Karpas-422 (cell line): ENCODE results near the gene KCNIP4. TPM values are rescaled to one million over a fixed set of nuclear protein-coding genes. Genes with fewer than 3 reads are reported as not detected.

Source experiments
- DNase-seq: peaks from one replicate; pipeline ENCODE4 v3.0.0-alpha.2; 2015
- H2AFZ ChIP-seq: fragments of 200-600 bp; sonication (generic); 2 replicates; pipeline ENCODE4 v1.6.1; 2014; ENCODE audit warnings: antibody characterized with exemption, low read length, mixed read lengths
- H3K27ac ChIP-seq: fragments of 200-600 bp; sonication (generic); 2 replicates; pipeline ENCODE4 v1.5.1; 2014; ENCODE audit warnings: mild to moderate bottlenecking, low read length, moderate library complexity
- H3K27me3 ChIP-seq: fragments of 200-600 bp; sonication (generic); 2 replicates; pipeline ENCODE4 v1.6.1; 2014; ENCODE audit warnings: low read length, mixed read lengths
- H3K36me3 ChIP-seq: fragments of 200-600 bp; sonication (generic); 2 replicates; pipeline ENCODE4 v1.6.1; 2014; ENCODE audit warnings: low read length, mixed read lengths; ENCODE audit not compliant: insufficient read depth
- H3K4me1 ChIP-seq: fragments of 200-600 bp; sonication (generic); 2 replicates; pipeline ENCODE4 v1.6.1; 2014; ENCODE audit warnings: mild to moderate bottlenecking, low read length, mixed read lengths
- H3K4me2 ChIP-seq: fragments of 200-600 bp; sonication (generic); 2 replicates; pipeline ENCODE4 v1.6.1; 2014; ENCODE audit warnings: low read length, low read depth, mild to moderate bottlenecking; ENCODE audit not compliant: poor library complexity, severe bottlenecking
- H3K4me3 ChIP-seq: fragments of 200-600 bp; sonication (generic); 2 replicates; pipeline ENCODE4 v1.5.1; 2014; ENCODE audit warnings: mild to moderate bottlenecking, antibody characterized with exemption, low read length, mixed read lengths
- H3K79me2 ChIP-seq: fragments of 200-600 bp; sonication (generic); 2 replicates; pipeline ENCODE4 v1.6.1; 2014; ENCODE audit warnings: mild to moderate bottlenecking, low read length, mixed read lengths
- H3K9ac ChIP-seq: fragments of 200-600 bp; sonication (generic); 2 replicates; pipeline ENCODE4 v1.6.0; 2014; ENCODE audit warnings: low read length
- H3K9me2 ChIP-seq: fragments of 200-600 bp; sonication (generic), shearing (Covaris generic); replicated peaks from 2 replicates; pipeline ENCODE4 v1.6.0; 2014; ENCODE audit warnings: mild to moderate bottlenecking, low read length, moderate library complexity; ENCODE audit not compliant: insufficient read depth
- H3K9me3 ChIP-seq: fragments of 300-700, 200-600 bp; sonication (generic); 2 replicates; pipeline ENCODE4 v1.6.1; 2014; ENCODE audit warnings: low read length, mixed read lengths
- H4K20me1 ChIP-seq: fragments of 200-600 bp; sonication (generic); 2 replicates; pipeline ENCODE4 v1.6.1; 2014; ENCODE audit warnings: mild to moderate bottlenecking, antibody characterized with exemption, low read length, low read depth; ENCODE audit not compliant: insufficient read depth
- total RNA-seq: library from RNA; depleted of rRNA; stranded (reverse); fragments of >200 nt; shearing (Covaris generic); gene quantifications from 2 replicates; pipeline ENCODE4 v1.2.3, GENCODE V29; 2014; ENCODE audit warnings: low replicate concordance

KCNIP4 gene
- total RNA-seq, 1 experiment from 2014 or later = not detected

DNA sequence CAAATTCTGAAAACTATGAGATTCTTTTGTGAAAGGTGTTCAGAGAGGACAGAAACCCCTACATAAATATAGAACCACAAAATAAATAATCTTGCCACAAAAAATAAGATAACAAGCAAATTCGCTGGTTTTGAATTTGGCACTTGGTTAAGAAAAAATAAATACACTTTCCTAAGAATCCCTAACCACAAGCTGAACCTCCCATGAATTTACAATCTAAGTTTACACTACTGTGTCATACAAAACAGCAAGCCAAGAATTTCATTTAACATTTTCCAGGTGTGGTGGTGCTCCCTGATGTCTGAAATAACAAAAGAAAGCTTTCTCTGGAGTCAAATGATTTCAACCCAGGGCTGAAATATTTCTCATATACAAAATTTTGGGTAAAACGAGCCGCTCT is 121.0 kb downstream of the KCNIP4 start:
- no peaks in the 10 kb centered on the region for H3K4me1 ChIP-seq
- H3K4me3 ChIP-seq = no peak overlapping the region
- peaks cover 30% of the 10 kb centered on the region for H3K9me3 ChIP-seq
- H3K36me3 ChIP-seq = no peaks in the 10 kb centered on the region
- H2AFZ ChIP-seq = no peak overlapping the region
- no peak overlapping the region for H3K4me2 ChIP-seq
- no peak overlapping the region for H3K27ac ChIP-seq
- no peaks in the 10 kb centered on the region for H3K9me2 ChIP-seq
- no peak overlapping the region for H3K9ac ChIP-seq
- H4K20me1 ChIP-seq = no peaks in the 10 kb centered on the region
- no peaks in the 10 kb centered on the region for H3K27me3 ChIP-seq
- no peak for DNase-seq
- H3K79me2 ChIP-seq = no peaks in the 10 kb centered on the region

DNA sequence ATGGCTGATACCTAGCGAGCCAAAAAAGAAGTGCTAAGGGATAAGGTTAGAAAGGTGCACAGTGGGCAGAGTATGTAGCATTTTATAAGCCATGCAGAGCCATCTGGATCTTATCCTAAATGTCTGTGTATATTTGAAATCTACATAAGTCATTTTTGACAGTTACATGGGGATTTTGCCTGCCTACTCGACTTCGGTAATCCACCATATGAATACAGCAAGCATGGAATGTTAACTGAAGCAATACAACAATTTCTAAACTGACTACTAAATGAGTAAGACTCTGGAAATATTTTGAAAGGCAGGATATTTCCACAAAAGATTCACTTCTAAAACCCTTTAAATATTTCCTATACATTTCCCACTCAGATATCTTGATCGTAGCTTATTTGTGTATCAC is 122.5 kb downstream of the KCNIP4 start:
- H3K9ac ChIP-seq = no peak overlapping the region
- DNase-seq = no peak
- no peaks in the 10 kb centered on the region for H3K79me2 ChIP-seq
- no peak overlapping the region for H2AFZ ChIP-seq
- H3K36me3 ChIP-seq = no peaks in the 10 kb centered on the region
- no peak overlapping the region for H3K4me3 ChIP-seq
- no peaks in the 10 kb centered on the region for H3K27me3 ChIP-seq
- no peak overlapping the region for H3K4me2 ChIP-seq
- H3K9me3 ChIP-seq = peaks cover 28% of the 10 kb centered on the region
- no peaks in the 10 kb centered on the region for H4K20me1 ChIP-seq
- H3K9me2 ChIP-seq = no peaks in the 10 kb centered on the region
- H3K4me1 ChIP-seq = no peaks in the 10 kb centered on the region
- no peak overlapping the region for H3K27ac ChIP-seq

DNA sequence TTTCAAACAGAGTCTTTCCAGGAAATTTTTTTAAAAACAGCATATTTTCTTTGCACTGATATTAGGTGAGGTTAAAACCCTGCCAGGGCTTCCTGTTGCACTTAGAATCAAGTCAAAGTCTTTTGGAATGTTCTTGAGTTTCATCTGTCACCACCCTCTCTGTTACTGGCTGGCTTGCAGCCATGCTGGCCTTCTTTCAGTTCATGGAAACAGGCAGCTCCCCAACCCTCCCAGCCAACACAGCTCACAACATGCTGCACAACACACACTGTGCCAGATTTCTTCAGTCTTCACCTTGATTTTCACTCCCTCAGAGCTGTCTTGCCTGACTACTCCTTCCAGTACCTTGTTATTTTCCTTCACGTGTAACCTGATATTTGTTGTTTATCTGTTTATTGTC is 129.5 kb downstream of the KCNIP4 start:
- no peak for DNase-seq
- H3K4me1 ChIP-seq = no peaks in the 10 kb centered on the region
- H3K27ac ChIP-seq = no peak overlapping the region
- H3K4me2 ChIP-seq = no peak overlapping the region
- no peak overlapping the region for H3K9ac ChIP-seq
- H3K27me3 ChIP-seq = no peaks in the 10 kb centered on the region
- no peaks in the 10 kb centered on the region for H3K79me2 ChIP-seq
- no peak overlapping the region for H2AFZ ChIP-seq
- H4K20me1 ChIP-seq = no peaks in the 10 kb centered on the region
- peaks cover 25% of the 10 kb centered on the region for H3K9me3 ChIP-seq
- H3K36me3 ChIP-seq = no peaks in the 10 kb centered on the region
- no peaks in the 10 kb centered on the region for H3K9me2 ChIP-seq
- no peak overlapping the region for H3K4me3 ChIP-seq

DNA sequence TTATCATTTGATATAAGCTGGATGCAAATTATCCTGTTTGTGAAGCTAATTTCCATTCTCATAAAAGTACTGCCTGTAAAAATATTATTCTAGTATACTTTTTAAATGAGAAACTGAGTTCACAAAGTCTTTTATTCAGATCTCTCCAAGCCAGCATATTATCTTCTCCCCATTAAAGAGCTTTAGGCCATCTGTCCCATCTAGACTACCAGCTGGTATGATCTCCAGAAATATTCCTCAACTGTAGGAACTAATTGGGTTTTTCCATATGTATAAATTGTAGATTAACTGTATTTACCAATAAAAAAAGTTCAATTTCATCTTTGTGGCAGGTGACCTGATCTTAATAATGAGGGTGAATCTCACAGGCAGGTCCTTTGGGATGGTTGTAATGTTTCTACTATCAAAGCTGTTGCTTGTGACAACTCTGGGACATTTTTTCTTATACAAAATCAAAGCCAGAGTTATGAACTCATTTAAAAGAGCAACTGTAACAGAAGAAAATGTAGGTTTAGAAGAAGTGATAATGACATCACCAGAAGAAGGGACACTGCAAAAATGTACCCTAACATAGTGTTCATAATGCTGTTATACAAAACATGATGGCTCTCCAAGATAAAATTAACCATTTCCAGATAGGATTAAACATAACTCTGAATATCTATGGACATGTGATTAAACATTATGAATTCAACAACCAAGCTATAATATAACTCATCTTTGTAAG is 132.8 kb downstream of the KCNIP4 start:
- no peaks in the 10 kb centered on the region for H3K36me3 ChIP-seq
- H3K79me2 ChIP-seq = no peaks in the 10 kb centered on the region
- no peaks in the 10 kb centered on the region for H4K20me1 ChIP-seq
- H3K4me2 ChIP-seq = no peak overlapping the region
- no peak overlapping the region for H2AFZ ChIP-seq
- H3K9me3 ChIP-seq = peaks cover 22% of the 10 kb centered on the region
- no peaks in the 10 kb centered on the region for H3K9me2 ChIP-seq
- no peak overlapping the region for H3K9ac ChIP-seq
- DNase-seq = no peak
- no peak overlapping the region for H3K4me3 ChIP-seq
- no peaks in the 10 kb centered on the region for H3K4me1 ChIP-seq
- no peaks in the 10 kb centered on the region for H3K27me3 ChIP-seq
- no peak overlapping the region for H3K27ac ChIP-seq

DNA sequence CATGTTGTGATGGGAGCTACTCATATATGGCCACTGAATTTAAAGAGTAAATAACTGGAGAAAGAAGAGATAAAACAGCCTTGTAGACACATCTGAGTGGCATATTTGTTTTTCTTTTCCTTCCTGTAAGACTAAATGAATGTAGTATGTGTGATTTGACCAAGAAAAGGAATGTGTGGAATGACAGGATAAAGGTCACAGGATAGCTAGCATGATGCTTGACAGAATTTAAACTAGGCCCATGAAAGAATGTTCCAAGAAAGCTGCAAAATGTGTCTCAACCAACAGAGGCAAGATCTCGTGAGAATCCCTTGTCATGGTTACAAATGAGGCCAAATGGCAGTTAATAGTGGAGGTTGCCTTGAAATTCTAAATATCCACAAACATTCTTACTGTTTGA is 137.0 kb downstream of the KCNIP4 start:
- H3K9me3 ChIP-seq = peaks cover 15% of the 10 kb centered on the region; the same call in 1 of the 2 replicates
- no peak overlapping the region for H2AFZ ChIP-seq
- H3K36me3 ChIP-seq = no peaks in the 10 kb centered on the region
- H3K79me2 ChIP-seq = no peaks in the 10 kb centered on the region
- H3K27ac ChIP-seq = no peak overlapping the region
- no peaks in the 10 kb centered on the region for H4K20me1 ChIP-seq
- H3K9me2 ChIP-seq = no peaks in the 10 kb centered on the region
- H3K4me3 ChIP-seq = no peak overlapping the region
- no peak overlapping the region for H3K4me2 ChIP-seq
- no peak overlapping the region for H3K9ac ChIP-seq
- no peaks in the 10 kb centered on the region for H3K4me1 ChIP-seq
- no peaks in the 10 kb centered on the region for H3K27me3 ChIP-seq
- DNase-seq = no peak

DNA sequence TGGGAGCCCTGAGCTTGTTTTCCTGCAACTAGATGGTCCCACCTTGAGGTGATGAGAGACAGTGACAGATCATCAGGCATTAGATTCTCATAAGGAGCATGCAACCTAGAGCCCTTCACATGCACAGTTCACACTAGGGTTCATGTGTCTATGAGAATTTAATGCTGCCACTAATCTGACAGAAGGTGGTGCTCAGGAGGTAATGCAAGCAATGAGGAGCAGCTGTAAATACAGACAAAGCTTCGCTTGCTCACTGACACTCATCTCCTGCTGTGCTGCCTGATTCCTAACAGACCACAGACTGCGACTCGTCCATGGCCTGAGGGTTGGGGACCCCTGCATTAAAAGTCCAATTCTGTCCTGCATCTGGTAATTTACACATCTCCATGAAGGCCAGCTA is 141.6 kb downstream of the KCNIP4 start:
- H3K36me3 ChIP-seq = no peaks in the 10 kb centered on the region
- H3K27me3 ChIP-seq = no peaks in the 10 kb centered on the region
- H3K79me2 ChIP-seq = no peaks in the 10 kb centered on the region
- H3K9me2 ChIP-seq = no peaks in the 10 kb centered on the region
- H2AFZ ChIP-seq = no peak overlapping the region
- no peak overlapping the region for H3K9ac ChIP-seq
- no peak overlapping the region for H3K4me2 ChIP-seq
- H3K27ac ChIP-seq = no peak overlapping the region
- H4K20me1 ChIP-seq = no peaks in the 10 kb centered on the region
- H3K4me1 ChIP-seq = no peaks in the 10 kb centered on the region
- no peak for DNase-seq
- H3K4me3 ChIP-seq = no peak overlapping the region
- peaks cover 10% of the 10 kb centered on the region; the same call in 1 of the 2 replicates for H3K9me3 ChIP-seq

DNA sequence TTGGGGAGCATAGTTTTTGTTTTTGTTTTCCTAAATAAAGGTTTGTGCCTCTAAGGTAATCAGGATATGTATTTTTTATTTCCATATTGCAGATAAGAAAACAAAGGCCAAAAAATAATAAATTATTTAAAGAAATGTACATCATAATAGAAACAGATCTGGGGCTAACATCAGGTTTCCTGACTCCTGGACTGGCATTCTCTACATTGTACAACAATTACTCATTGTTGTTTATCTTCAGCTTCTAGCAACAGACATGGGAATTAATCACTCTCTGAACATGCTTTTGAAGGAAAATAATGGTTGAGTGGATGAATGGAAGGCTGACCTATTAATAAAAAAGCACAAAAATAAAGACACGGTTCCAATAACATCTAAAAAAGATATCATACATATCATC is 146.2 kb downstream of the KCNIP4 start:
- DNase-seq = no peak
- no peak overlapping the region for H3K9ac ChIP-seq

DNA sequence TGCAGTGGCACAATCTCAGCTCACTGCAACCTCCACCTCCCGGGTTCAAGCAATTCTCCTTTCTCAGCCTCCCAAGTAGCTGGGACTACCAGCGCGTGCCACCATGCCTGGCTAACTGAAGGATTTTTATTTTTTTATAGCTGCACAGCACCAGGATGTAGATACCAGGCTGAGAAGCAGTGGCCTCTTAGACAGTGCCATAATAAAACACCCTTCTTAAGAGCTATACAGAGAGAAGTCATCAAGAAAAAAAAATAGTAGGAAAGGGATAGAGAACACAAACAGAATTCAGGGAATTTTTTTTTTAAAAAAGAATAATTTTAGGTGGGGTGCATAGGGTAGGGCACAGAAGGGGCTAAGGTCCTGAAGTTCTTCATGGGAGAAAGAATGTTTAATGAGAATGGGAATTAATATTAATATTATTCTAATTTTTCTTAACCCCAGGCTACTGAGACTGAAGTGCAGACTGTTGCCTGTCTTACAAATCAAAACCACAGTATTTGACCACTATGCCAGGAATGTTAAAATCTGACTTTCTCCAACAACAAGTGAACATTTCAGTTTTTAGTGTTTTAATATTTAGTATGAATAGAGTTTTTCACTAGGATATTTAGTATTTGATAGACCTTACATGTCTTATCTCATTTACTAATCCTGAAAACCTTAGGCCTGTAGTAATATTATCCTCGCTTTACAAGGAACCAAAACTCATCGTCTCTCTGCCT is 146.7 kb downstream of the KCNIP4 start:
- H3K4me2 ChIP-seq = no peak overlapping the region
- no peak overlapping the region for H3K27ac ChIP-seq
- no peaks in the 10 kb centered on the region for H3K36me3 ChIP-seq
- no peaks in the 10 kb centered on the region for H3K4me1 ChIP-seq
- H3K4me3 ChIP-seq = no peak overlapping the region
- no peak overlapping the region for H3K9ac ChIP-seq
- no peaks in the 10 kb centered on the region for H3K27me3 ChIP-seq
- no peaks in the 10 kb centered on the region for H3K79me2 ChIP-seq
- no peaks in the 10 kb centered on the region for H3K9me3 ChIP-seq
- H3K9me2 ChIP-seq = peaks cover 4% of the 10 kb centered on the region; the same call in 1 of the 2 replicates
- no peaks in the 10 kb centered on the region for H4K20me1 ChIP-seq
- no peak for DNase-seq
- no peak overlapping the region for H2AFZ ChIP-seq

More for the DNA sequence above, 146.2 kb downstream of the KCNIP4 start:
- Histone ChIP-seq H3K27ac (no peak overlapping the region), H3K4me3 (no peak overlapping the region), H3K4me2 (no peak overlapping the region), H3K9me2 (peaks cover 2% of the 10 kb centered on the region; the same call in 1 of the 2 replicates), H3K9me3 (0 out of 2 replicates have a peak, but pooled peaks cover 4% of the 10 kb centered on the region), H3K27me3 (no peaks in the 10 kb centered on the region), H4K20me1 (no peaks in the 10 kb centered on the region), H3K4me1 (no peaks in the 10 kb centered on the region), H3K36me3 (no peaks in the 10 kb centered on the region), H2AFZ (no peak overlapping the region), H3K79me2 (no peaks in the 10 kb centered on the region)
